GM12878 (cell line): ENCODE measurements around the gene PLA2G4C.

Experiments
- ATF3 ChIP-seq: IDR thresholded peaks from 2 replicates; pipeline ENCODE4 v1.6.1; 2011; ENCODE audit warnings: low read depth, mild to moderate bottlenecking, low read length, moderate library complexity, borderline replicate concordance; ENCODE audit errors: extremely low read depth
- CEBPB ChIP-seq, 2 experiments: fragments of 150-350 bp in 1 of 2; IDR thresholded peaks; 2 replicates each; pipeline ENCODE4 v1.6.1; 2012 to 2014; ENCODE audit warnings: low read depth in 2 of 2, low read length in 2 of 2, borderline replicate concordance in 1 of 2, inconsistent platforms in 1 of 2
- EGR1 ChIP-seq, 2 experiments: IDR thresholded peaks; 1 replicate in 1 of 2; 2 replicates in 1 of 2; pipeline ENCODE4 v1.6.1; 2011 to 2012; ENCODE audit warnings: low read depth in 2 of 2, low read length in 2 of 2, borderline replicate concordance in 1 of 2, mild to moderate bottlenecking in 1 of 2, moderate library complexity in 1 of 2
- ESRRA ChIP-seq: IDR thresholded peaks from 2 replicates; pipeline ENCODE4 v1.6.1; 2012; ENCODE audit warnings: mild to moderate bottlenecking, low read length, improper control_type of control experiment
- GABPA ChIP-seq: IDR thresholded peaks from 2 replicates; pipeline ENCODE4 v1.6.1; 2014; ENCODE audit warnings: antibody characterized with exemption, low read depth, mild to moderate bottlenecking, inconsistent platforms
- JUNB ChIP-seq: IDR thresholded peaks from 2 replicates; pipeline ENCODE4 v1.6.1; 2016; ENCODE audit warnings: antibody characterized with exemption, mild to moderate bottlenecking
- KDM1A ChIP-seq: fragments of 200-600 bp; sonication (generic); IDR thresholded peaks from 2 replicates; pipeline ENCODE4 v1.6.1; 2016; ENCODE audit warnings: borderline replicate concordance
- PAX8 ChIP-seq: fragments of 450-650 bp; IDR thresholded peaks from 2 replicates; pipeline ENCODE4 v1.6.1; 2017; ENCODE audit warnings: mild to moderate bottlenecking, moderate library complexity
- PKNOX1 ChIP-seq: fragments of 450-650 bp; IDR thresholded peaks from 2 replicates; pipeline ENCODE4 v1.6.1; 2016; ENCODE audit warnings: mild to moderate bottlenecking
- POLR2A ChIP-seq: IDR thresholded peaks from 2 replicates; pipeline ENCODE4 v1.6.1; 2011; ENCODE audit warnings: low read depth, mild to moderate bottlenecking, low read length
- USF2 ChIP-seq: IDR thresholded peaks from 2 replicates; pipeline ENCODE4 v1.6.1; 2011; ENCODE audit warnings: low read depth, low read length, improper control_type of control experiment, borderline replicate concordance
- TF ChIP-seq, protein P1 (sequence below), 3 experiments: IDR thresholded peaks in 2 of 3; conservative IDR thresholded peaks in 1 of 3; 2 replicates each; pipeline ENCODE4 v1.5.1; 2011; ENCODE audit warnings: low read depth in 3 of 3, low read length in 3 of 3, mild to moderate bottlenecking in 3 of 3, control low read depth in 2 of 3, moderate library complexity in 2 of 3, inconsistent platforms in 1 of 3, mixed read lengths in 1 of 3; ENCODE audit not compliant: control insufficient read depth in 2 of 3, insufficient read depth in 1 of 3; ENCODE audit errors: extremely low read depth in 1 of 3
- TF ChIP-seq, protein P2 (sequence below): fragments of 450-650 bp; IDR thresholded peaks from 2 replicates; pipeline ENCODE4 v1.6.1; 2017; ENCODE audit warnings: mild to moderate bottlenecking

- TF ChIP-seq, protein P1, sequence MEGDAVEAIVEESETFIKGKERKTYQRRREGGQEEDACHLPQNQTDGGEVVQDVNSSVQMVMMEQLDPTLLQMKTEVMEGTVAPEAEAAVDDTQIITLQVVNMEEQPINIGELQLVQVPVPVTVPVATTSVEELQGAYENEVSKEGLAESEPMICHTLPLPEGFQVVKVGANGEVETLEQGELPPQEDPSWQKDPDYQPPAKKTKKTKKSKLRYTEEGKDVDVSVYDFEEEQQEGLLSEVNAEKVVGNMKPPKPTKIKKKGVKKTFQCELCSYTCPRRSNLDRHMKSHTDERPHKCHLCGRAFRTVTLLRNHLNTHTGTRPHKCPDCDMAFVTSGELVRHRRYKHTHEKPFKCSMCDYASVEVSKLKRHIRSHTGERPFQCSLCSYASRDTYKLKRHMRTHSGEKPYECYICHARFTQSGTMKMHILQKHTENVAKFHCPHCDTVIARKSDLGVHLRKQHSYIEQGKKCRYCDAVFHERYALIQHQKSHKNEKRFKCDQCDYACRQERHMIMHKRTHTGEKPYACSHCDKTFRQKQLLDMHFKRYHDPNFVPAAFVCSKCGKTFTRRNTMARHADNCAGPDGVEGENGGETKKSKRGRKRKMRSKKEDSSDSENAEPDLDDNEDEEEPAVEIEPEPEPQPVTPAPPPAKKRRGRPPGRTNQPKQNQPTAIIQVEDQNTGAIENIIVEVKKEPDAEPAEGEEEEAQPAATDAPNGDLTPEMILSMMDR (IDR thresholded peaks at IDR 0.05 in 2 of 3, conservative IDR thresholded peaks at IDR 0.05 in 1 of 3; ENCODE audit: control insufficient read depth in 2 of 3, extremely low read depth in 1 of 3, insufficient read depth in 1 of 3, low read depth in 3 of 3, low read length in 3 of 3) = no peak
- no peak for TF ChIP-seq PAX8
- no peak for TF ChIP-seq PKNOX1
- no peak for TF ChIP-seq CEBPB (IDR thresholded peaks at IDR 0.05; ENCODE audit: borderline replicate concordance in 1 of 2, low read depth in 2 of 2, low read length in 2 of 2)
- no peak for TF ChIP-seq GABPA
- no peak for TF ChIP-seq ESRRA
- TF ChIP-seq POLR2A = no peak
- TF ChIP-seq, protein P2, sequence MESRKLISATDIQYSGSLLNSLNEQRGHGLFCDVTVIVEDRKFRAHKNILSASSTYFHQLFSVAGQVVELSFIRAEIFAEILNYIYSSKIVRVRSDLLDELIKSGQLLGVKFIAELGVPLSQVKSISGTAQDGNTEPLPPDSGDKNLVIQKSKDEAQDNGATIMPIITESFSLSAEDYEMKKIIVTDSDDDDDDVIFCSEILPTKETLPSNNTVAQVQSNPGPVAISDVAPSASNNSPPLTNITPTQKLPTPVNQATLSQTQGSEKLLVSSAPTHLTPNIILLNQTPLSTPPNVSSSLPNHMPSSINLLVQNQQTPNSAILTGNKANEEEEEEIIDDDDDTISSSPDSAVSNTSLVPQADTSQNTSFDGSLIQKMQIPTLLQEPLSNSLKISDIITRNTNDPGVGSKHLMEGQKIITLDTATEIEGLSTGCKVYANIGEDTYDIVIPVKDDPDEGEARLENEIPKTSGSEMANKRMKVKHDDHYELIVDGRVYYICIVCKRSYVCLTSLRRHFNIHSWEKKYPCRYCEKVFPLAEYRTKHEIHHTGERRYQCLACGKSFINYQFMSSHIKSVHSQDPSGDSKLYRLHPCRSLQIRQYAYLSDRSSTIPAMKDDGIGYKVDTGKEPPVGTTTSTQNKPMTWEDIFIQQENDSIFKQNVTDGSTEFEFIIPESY = no peak
- no peak for TF ChIP-seq KDM1A
- TF ChIP-seq EGR1 (IDR thresholded peaks at IDR 0.05; ENCODE audit: borderline replicate concordance in 1 of 2, low read depth in 2 of 2, low read length in 2 of 2) = no peak
- TF ChIP-seq JUNB = no peak
- no peak for TF ChIP-seq ATF3
- no peak for TF ChIP-seq USF2
Observed at GRCh38 chr19:48023518-48023917, 87.1 kb downstream of the PLA2G4C start.
